Stomach (tissue), 4 donors: Measurements from ENCODE around the gene ZFHX2.

Experiments used
- CTCF ChIP-seq, 7 experiments: fragments of 450-650 bp in 4 of 7; fragments of 200-600 bp in 3 of 7; sonication (generic) in 3 of 7; IDR thresholded peaks; one replicate each; pipeline ENCODE4 v1.5.1; 2016 to 2019; ENCODE audit warnings: antibody characterized with exemption in 7 of 7, control low read depth in 2 of 7, mild to moderate bottlenecking in 1 of 7
- POLR2A ChIP-seq, 4 donors: fragments of 450-650 bp; IDR thresholded peaks; one replicate each; pipeline ENCODE4 v1.6.1; 2016; ENCODE audit warnings: antibody characterized with exemption in 4 of 4, control low read depth in 2 of 4, mild to moderate bottlenecking in 1 of 4, moderate library complexity in 1 of 4
- POLR2AphosphoS5 ChIP-seq, 3 donors: sonication (generic); formaldehyde crosslinking; IDR thresholded peaks; one replicate each; pipeline ENCODE4 v1.6.1; 2016; ENCODE audit warnings: antibody characterized with exemption in 3 of 3

DNA sequence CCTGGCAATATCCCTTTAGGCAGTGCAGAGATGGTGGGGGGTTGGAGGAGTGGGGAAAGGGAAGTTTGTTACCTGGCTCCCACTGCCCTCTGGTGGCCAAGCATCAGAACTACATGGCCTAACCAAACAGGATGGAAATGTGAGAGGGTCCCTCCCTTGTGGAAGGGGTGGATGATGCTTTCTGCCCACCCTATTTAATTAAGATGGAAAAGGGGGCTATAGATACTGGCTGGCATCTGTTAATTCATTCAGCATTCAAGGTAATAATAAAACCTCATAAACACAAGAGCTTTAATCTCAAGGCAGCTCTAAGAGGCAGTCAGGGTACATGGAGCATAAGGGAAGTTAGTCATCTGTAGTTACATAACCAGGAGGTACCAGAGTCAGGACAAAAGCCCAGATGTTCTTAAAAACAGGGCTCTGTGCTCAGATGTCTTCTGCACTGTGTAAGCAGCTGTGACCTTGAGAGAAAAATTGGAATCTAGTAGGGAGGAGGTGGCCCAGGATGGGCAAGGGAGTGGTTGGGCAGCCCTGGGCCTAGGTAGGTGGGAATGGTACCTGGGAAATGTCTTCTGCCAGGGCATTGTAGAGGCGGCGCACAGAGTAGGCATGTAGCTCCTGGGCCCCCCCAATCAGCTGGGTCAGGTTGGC lies 11.4 kb upstream of the ZFHX2 start:
- TF ChIP-seq CTCF (IDR thresholded peaks at IDR 0.05) (peak in 5 of 7 experiments; percentile 89 to 97 (median 92)), POLR2AphosphoS5 (IDR thresholded peaks at IDR 0.05) (no peak), POLR2A (IDR thresholded peaks at IDR 0.05) (no peak)
